GM20431 (cell line): ENCODE results near the gene BAHD1.

Source experiments
- in situ Hi-C: fragments of 300-500 bp; cut with MseI, MboI; formaldehyde crosslinking; loops from one replicate; pipeline ENCODE4 v1.15.0; 2020; ENCODE audit warnings: low sequenced_read_pairs; ENCODE audit not compliant: unreplicated experiment

Gene BAHD1

GRCh38 chr15:40421246-40422157 lies 19.3 kb upstream of the BAHD1 start:
- in situ Hi-C loops: loop anchor here (10.0 kb wide), 1 partner anchor 77 kb away; the partner anchor contains the start of gene CCDC9B

DNA sequence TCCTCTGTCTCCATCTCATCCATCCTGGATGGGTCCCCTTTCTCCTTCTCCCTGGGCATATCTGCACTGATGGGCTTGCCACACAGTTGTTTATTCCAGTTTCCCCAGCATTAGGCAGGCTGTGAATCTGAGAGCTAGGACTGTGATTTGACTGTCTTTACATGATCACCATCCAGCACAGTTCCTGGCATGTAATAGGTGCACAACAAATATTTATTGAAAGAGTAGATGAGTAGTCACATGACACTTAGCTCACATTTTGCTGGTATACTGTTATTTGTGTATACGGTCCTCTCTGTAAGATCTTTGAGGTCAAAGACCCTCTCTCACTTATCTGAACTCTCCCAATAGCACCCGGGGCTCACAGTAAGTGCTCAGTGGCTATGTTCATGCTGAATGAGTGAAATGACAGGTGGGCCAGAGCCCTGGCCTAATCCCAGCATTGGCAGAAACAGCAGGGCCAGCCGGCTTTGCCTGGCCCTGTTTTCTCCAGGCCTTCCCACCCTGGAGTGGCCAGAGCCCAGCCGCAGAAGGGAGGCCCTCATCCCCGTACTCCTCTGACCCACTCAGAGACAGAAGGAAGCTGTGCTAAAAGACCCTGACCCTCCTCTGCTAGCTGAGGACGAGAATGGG lies 16.2 kb upstream of the BAHD1 start:
- in situ Hi-C loops: loop anchor here (10.0 kb wide), 1 partner anchor 80 kb away; the partner anchor contains the start of gene CCDC9B

GRCh38 chr15:40425681-40426080 lies 15.1 kb upstream of the BAHD1 start:
- in situ Hi-C loops: loop anchor here (10.0 kb wide), 1 partner anchor 81 kb away; the partner anchor contains the start of gene CCDC9B

- in situ Hi-C loops: loop anchor here (10.0 kb wide), 1 partner anchor 82 kb away; the partner anchor contains the start of gene CCDC9B
These were observed 13.6 kb upstream of the BAHD1 start for GRCh38 chr15:40427188-40427587.

- in situ Hi-C loops: loop anchor here (10.0 kb wide), 1 partner anchor 83 kb away; the partner anchor contains the start of gene CCDC9B
These were observed 12.6 kb upstream of the BAHD1 start for GRCh38 chr15:40428185-40428584.

DNA sequence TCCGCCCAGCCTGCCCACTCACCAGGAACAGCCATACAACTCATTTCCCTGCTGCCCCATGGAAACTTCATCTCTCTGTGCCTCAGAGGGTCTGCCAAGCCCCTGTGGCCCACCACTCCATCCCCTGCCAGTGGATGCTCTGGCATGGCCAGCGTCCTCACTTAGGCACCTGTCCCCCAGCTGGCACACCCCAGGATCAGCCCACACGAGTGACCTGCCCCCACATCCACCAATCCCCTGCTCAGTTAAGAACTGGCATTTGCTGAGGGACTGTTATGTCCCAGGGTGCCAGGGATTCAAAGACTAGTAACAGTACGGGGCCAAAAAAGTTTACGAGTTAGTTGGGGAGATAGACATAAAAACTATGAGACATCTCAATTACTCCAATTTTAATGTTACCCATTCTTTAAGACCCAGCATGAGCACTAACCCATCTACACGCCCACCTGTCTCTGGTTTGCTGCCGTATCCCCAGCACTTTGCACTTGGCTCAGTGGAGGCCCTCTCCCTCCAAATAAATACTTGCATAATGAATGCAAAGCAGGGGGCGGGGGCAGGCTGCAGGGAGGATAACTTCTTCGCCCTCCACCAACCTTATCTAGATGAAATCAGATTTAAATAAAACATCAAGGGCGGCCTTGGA lies 11.6 kb upstream of the BAHD1 start:
- in situ Hi-C loops: loop anchor here (10.0 kb wide), 1 partner anchor 84 kb away; the partner anchor contains the start of gene CCDC9B

DNA sequence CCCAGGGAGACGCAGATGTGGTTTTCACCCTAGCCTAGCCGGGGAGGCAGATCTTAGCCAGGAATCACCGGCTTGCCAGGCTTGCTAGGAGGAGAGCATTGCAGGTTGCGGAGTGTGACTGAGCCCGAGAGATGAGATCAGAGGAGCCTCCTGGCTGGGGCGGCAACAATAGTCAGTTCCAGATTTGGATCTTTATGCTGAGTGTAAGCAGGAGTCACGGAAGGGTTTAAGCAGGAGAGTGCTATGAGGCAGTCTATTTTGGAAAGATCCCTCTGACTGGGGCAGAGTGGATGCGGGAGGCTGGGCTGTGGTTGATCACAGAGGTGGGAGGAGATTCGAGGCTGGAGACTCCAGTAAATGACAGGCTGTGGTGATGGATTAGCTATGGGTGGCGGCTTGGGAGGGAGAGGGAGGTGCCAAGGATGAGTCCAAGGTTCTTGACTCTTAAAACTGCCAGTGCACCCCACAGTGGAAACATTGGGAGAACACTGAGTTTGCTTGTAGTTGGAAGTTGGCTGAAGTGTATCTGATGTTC lies 10.4 kb upstream of the BAHD1 start:
- in situ Hi-C loops: no loop called here

- in situ Hi-C loops: no loop called here
These were observed 5.6 kb upstream of the BAHD1 start for GRCh38 chr15:40435023-40435709.

DNA sequence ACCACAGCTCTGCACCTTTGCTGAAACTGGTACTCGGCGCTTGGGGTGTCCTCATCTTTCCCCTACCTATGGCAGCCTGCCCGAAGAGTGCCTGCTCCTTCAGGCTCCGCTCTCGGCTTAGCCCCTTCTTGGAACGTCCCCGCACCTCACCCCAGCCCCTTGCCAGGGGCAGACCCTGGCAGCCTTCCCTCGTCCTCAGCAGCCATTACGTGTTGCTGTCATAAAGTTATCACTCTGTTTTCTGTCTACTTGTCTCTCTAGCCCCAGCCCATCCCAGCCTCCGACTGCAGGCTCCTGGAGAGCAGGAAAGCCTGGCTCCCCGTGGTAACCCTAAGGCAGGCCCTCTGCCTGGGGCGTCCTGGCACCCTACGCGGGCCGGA lies 5.1 kb upstream of the BAHD1 start:
- in situ Hi-C loops: no loop called here

GRCh38 chr15:40436116-40436891 lies 4.4 kb upstream of the BAHD1 start:
- in situ Hi-C loops: no loop called here

- in situ Hi-C loops: no loop called here
These were observed 3.6 kb upstream of the BAHD1 start for GRCh38 chr15:40436892-40437751.

- in situ Hi-C loops: no loop called here
These were observed 2.7 kb upstream of the BAHD1 start for GRCh38 chr15:40437752-40438687.

DNA sequence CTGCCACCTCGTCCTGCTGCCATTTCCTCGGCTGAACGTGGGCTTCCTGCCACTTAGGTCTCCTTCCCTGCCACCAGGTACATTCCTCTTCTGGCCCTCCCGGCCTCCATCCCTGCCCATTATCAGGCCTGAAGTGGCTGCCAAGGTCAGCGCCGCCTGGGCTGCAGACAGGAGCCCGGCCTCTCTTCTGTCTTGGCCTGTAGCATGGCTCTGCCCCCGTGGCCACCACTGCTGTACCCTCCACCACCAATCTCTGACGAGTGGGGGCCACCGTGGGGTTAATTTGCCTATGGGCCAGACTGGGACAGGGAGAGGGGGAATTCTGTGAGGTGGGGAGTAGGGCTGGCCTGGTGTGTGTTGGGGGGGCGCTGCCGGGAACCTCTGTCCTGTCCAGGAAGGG lies 2.0 kb upstream of the BAHD1 start:
- in situ Hi-C loops: no loop called here

- in situ Hi-C loops: no loop called here
These were observed 1.2 kb upstream of the BAHD1 start for GRCh38 chr15:40439461-40439959.

- in situ Hi-C loops: no loop called here
These were observed 602 bp upstream of the BAHD1 start for GRCh38 chr15:40439960-40440742.
